Upper lobe of left lung (tissue), 6 donors: Measurements from ENCODE around the gene PLEKHG7. TPM values are rescaled to one million over a fixed set of nuclear protein-coding genes. Genes with fewer than 3 reads are reported as not detected.
"Not testable (repeated sequence)": the region's sequence is repeated elsewhere in the genome, so short reads cannot be mapped to it uniquely, and the experiment has no call there.

Experiments
- ATAC-seq, 2 donors: fragments of 200-7000 bp; cut with Tn5 transposase; one replicate each; pipeline ENCODE4 v1.9.1; 2022; ENCODE audit warnings: mild to moderate bottlenecking in 2 of 2, moderate library complexity in 2 of 2; ENCODE audit not compliant: low FRiP score in 2 of 2
- DNase-seq, 2 donors: peaks; one replicate each; pipeline ENCODE4 v3.0.0-alpha.2; 2019 to 2020
- H3K27ac ChIP-seq, 4 donors: fragments of 200-600 bp; sonication (generic); one replicate each; pipeline ENCODE4 v1.5.1; 2016 to 2019
- H3K27me3 ChIP-seq, 4 donors: fragments of 200-600 bp; sonication (generic); one replicate each; pipeline ENCODE4 v1.5.1; 2017 to 2019
- H3K36me3 ChIP-seq, 4 donors: fragments of 200-600 bp; sonication (generic); one replicate each; pipeline ENCODE4 v1.5.1; 2016 to 2019
- H3K4me1 ChIP-seq, 4 donors: fragments of 200-600 bp; sonication (generic); one replicate each; pipeline ENCODE4 v1.5.1; 2018 to 2019
- H3K4me3 ChIP-seq, 4 donors: fragments of 200-600 bp; sonication (generic); one replicate each; pipeline ENCODE4 v1.5.1; 2017 to 2019; ENCODE audit warnings: mild to moderate bottlenecking in 2 of 4, moderate library complexity in 1 of 4
- H3K9me3 ChIP-seq, 4 donors: fragments of 200-600 bp; sonication (generic); one replicate each; pipeline ENCODE4 v1.5.1; 2018 to 2019
- EP300 ChIP-seq, 4 donors: sonication (generic); formaldehyde crosslinking; IDR thresholded peaks; one replicate each; pipeline ENCODE4 v1.5.1; 2017; ENCODE audit warnings: antibody characterized with exemption in 4 of 4, control low read depth in 2 of 4
- POLR2A ChIP-seq, 4 donors: fragments of 450-650 bp; IDR thresholded peaks; one replicate each; pipeline ENCODE4 v1.5.1; 2016 to 2017; ENCODE audit warnings: antibody characterized with exemption in 4 of 4, mild to moderate bottlenecking in 2 of 4
- POLR2AphosphoS5 ChIP-seq, 2 donors: sonication (generic); formaldehyde crosslinking; IDR thresholded peaks; one replicate each; pipeline ENCODE4 v1.5.1; 2017; ENCODE audit warnings: antibody characterized with exemption in 2 of 2
- WGBS, 2 donors: methylation state at CpG; one replicate each; pipeline ENCODE4 v1.1.5; 2017 to 2018; 5-methylcytosine and 5-hydroxymethylcytosine counted together
- total RNA-seq, 6 donors: library from RNA; depleted of rRNA in 4 of 6; stranded (reverse); fragments of >200 nt in 4 of 6; gene quantifications; one replicate each; pipeline versions ENCODE4 v1.1.0 to v1.2.1, GENCODE V29; 2016 to 2021
- TF ChIP-seq, protein P1 (sequence below), 6 experiments: fragments of 450-650 bp in 4 of 6; fragments of 200-600 bp in 2 of 6; sonication (generic) in 2 of 6; IDR thresholded peaks; one replicate each; pipeline ENCODE4 v1.5.1; 2016 to 2019; ENCODE audit warnings: antibody characterized with exemption in 6 of 6
- donor health status: DM: no; HTN: no; CAD: no; lungs with moderate emphysema.
- donor health status: DM: no; HTN: yes; CAD: no; lungs with severe emphysema.

The PLEKHG7 gene
- total RNA-seq, 6 donors from 2014 or later: 0.91 to 15.9 (median 2.0) TPM; not detected in 1

DNA sequence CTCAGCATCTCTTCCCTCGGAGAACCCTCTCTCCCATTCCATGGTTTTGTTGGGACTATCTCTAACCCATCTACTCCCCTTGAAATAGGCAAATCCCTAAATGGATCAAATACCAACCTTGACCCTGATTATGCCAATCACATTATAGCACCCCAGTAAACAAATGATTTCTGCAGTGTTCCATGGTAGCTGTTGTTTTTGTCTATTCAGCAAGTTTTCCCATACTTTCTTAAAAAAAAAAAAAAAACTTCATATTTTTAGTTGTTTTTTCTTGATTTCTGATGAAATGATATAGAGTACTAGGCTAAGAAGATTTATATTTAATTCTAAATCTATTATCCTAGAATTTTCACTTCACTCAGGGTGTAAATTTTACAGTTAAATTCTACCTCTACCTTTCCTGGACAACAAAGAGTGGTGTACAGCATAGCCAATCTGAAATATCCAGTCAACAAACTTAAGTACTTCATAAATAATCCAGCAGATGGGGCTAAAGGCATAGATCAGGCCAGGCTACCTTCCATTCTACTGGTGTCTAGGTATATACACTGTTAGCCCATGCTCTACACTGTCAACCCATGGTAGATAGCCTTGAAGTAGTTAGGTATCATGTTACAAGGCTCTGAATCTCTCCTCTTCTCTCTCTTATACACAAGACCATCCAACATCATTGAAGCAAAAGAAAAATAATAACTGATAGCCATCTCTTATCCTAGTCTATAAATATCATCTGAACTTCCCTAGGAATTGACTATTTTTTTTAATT, 82.2 kb downstream of the PLEKHG7 start:
- no peaks in the 10 kb centered on the region for H3K9me3 ChIP-seq
- 83 to 88% methylated on average over 1 of the region's 1 CpG for WGBS, 2 donors
- peaks cover 0 to 18% (median 0%) of the 10 kb centered on the region in 4 donors for H3K36me3 ChIP-seq
- ATAC-seq: peak; percentile 75 to 81
- no peak overlapping the region for H3K4me3 ChIP-seq
- no peaks in the 10 kb centered on the region for H3K4me1 ChIP-seq
- no peak for TF ChIP-seq POLR2AphosphoS5 (IDR thresholded peaks at IDR 0.05)
- TF ChIP-seq, protein P1, sequence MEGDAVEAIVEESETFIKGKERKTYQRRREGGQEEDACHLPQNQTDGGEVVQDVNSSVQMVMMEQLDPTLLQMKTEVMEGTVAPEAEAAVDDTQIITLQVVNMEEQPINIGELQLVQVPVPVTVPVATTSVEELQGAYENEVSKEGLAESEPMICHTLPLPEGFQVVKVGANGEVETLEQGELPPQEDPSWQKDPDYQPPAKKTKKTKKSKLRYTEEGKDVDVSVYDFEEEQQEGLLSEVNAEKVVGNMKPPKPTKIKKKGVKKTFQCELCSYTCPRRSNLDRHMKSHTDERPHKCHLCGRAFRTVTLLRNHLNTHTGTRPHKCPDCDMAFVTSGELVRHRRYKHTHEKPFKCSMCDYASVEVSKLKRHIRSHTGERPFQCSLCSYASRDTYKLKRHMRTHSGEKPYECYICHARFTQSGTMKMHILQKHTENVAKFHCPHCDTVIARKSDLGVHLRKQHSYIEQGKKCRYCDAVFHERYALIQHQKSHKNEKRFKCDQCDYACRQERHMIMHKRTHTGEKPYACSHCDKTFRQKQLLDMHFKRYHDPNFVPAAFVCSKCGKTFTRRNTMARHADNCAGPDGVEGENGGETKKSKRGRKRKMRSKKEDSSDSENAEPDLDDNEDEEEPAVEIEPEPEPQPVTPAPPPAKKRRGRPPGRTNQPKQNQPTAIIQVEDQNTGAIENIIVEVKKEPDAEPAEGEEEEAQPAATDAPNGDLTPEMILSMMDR (IDR thresholded peaks at IDR 0.05): peak in 5 of 6 experiments; percentile 23 to 64 (median 53)
- no peaks in the 10 kb centered on the region for H3K27me3 ChIP-seq
- DNase-seq: no peak
- H3K27ac ChIP-seq: no peak overlapping the region

DNA sequence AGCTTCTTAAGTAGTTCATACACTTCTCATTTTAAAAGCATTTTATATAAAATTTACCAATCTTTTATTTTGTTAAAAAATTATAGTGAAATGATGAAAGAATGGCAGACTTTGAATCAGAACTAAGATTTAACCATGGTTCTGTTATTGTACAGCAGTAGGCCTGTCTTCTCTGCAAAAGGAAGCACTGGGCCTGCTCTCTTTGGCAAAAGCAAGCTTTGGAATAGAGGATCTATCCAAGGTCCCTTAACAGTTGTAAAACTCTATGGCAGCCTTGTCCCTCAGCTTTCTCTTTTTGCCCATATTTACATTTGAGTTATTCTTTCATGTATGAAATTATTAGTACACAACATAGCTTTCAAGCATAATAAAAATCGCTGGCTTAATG, 82.8 kb downstream of the PLEKHG7 start:
- Histone ChIP-seq H3K4me3 (no peak overlapping the region), H3K36me3 (peaks cover 0 to 20% (median 0%) of the 10 kb centered on the region in 4 donors), H3K9me3 (no peaks in the 10 kb centered on the region), H3K27ac (no peak overlapping the region), H3K27me3 (no peaks in the 10 kb centered on the region), H3K4me1 (no peaks in the 10 kb centered on the region)
- ATAC-seq (no peak), DNase-seq (no peak)
- no peak for TF ChIP-seq POLR2AphosphoS5 (IDR thresholded peaks at IDR 0.05)
- no peak for TF ChIP-seq POLR2A (IDR thresholded peaks at IDR 0.05)
- TF ChIP-seq EP300 (IDR thresholded peaks at IDR 0.05): no peak
- TF ChIP-seq, protein P1 (IDR thresholded peaks at IDR 0.05): no peak
- 91 to 93% methylated on average over 1 of the region's 1 CpG for WGBS, 2 donors

DNA sequence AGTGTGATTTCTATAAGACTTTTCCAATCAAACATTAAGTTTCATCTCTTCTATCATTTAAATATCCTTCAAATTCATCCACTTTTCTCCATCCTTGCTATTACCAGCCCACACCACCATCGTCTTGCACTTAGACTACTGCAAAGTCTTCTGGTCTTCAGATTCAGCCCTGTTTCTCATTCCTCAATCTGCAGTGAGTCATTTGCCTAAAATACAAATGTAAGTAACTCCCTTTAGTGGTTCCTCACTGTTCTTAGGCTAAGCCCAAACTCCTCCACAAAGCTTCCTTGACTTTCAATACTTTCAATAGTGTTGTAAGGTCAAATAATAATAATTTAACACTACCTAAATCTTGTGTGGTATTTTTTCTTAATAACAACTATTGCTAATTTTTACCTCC, 83.3 kb downstream of the PLEKHG7 start:
- DNase-seq (no peak), ATAC-seq (peak in 1 of 2 donors; percentile 41)
- H3K27ac ChIP-seq: no peak overlapping the region
- no peak overlapping the region for H3K4me3 ChIP-seq
- TF ChIP-seq, protein P1 (IDR thresholded peaks at IDR 0.05): no peak
- TF ChIP-seq EP300 (IDR thresholded peaks at IDR 0.05) (no peak), POLR2AphosphoS5 (IDR thresholded peaks at IDR 0.05) (no peak), POLR2A (IDR thresholded peaks at IDR 0.05) (no peak)
- no peaks in the 10 kb centered on the region for H3K4me1 ChIP-seq
- H3K9me3 ChIP-seq: no peaks in the 10 kb centered on the region
- 92 to 93% methylated on average over 1 of the region's 1 CpG for WGBS, 2 donors
- H3K36me3 ChIP-seq: peaks cover 0 to 20% (median 0%) of the 10 kb centered on the region in 4 donors
- H3K27me3 ChIP-seq: no peaks in the 10 kb centered on the region

DNA sequence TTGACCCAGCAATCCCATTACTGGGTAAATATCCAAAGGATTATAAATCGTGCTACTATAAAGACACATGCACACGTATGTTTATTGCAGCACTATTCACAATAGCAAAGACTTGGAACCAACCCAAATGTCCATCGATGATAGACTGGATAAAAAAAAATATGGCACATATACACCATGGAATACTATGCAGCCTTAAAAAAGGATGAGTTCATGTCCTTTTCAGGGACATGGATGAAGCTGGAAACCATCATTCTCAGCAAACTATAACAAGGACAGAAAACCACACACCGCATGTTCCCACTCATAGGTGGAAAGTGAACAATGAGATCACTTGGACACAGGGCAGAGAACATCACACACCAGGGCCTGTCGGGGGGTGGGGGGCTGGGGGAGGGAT, 91.6 kb downstream of the PLEKHG7 start:
- H3K4me1 ChIP-seq, DNase-seq, H3K9me3 ChIP-seq, H3K27me3 ChIP-seq, H3K4me3 ChIP-seq, H3K27ac ChIP-seq, ATAC-seq: not testable (repeated sequence)
- WGBS, 2 donors: 90% methylated on average over 5 of the region's 5 CpGs
- peaks cover 0 to 37% (median 0%) of the 10 kb centered on the region in 4 donors for H3K36me3 ChIP-seq

DNA sequence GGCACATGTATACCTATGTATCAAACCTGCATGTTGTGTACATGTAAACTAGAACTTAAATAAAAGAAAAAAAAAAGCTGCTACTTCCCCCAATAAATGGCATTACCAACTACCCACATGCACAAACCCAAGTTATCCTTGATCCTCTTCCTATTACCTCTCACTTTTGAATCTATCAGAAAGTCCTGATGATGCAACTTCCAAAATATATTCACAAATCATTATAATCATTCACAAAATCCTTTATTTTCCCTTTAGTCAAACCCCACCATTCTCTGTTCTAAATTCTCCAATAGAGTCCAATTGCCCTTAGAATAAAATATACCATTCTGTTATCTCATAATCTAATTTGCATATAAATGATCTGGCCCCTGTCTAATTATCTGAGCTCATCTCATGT, 92.0 kb downstream of the PLEKHG7 start:
- peaks cover 0 to 37% (median under 1%) of the 10 kb centered on the region in 4 donors for H3K36me3 ChIP-seq
- H3K4me1 ChIP-seq: no peaks in the 10 kb centered on the region
- no peak for TF ChIP-seq EP300 (IDR thresholded peaks at IDR 0.05)
- TF ChIP-seq, protein P1 (IDR thresholded peaks at IDR 0.05): no peak
- no peak for TF ChIP-seq POLR2A (IDR thresholded peaks at IDR 0.05)
- no peak for TF ChIP-seq POLR2AphosphoS5 (IDR thresholded peaks at IDR 0.05)

More for the DNA sequence above, 92.0 kb downstream of the PLEKHG7 start:
- no peaks in the 10 kb centered on the region for H3K27me3 ChIP-seq
- DNase-seq (no peak), ATAC-seq (no peak)
- no peaks in the 10 kb centered on the region for H3K9me3 ChIP-seq
- no peak overlapping the region for H3K27ac ChIP-seq
- no peak overlapping the region for H3K4me3 ChIP-seq
